Measurements from ENCODE around the gene HPCAL1. TPM values are rescaled to one million over a fixed set of nuclear protein-coding genes. Genes with fewer than 3 reads are reported as not detected.
"Not testable (repeated sequence)": the region's sequence is repeated elsewhere in the genome, so short reads cannot be mapped to it uniquely, and the experiment has no call there.

The HPCAL1 gene
- total and polyA plus RNA-seq, 4 donors, result 28.2 to 159 (median 95.0) TPM

DNA sequence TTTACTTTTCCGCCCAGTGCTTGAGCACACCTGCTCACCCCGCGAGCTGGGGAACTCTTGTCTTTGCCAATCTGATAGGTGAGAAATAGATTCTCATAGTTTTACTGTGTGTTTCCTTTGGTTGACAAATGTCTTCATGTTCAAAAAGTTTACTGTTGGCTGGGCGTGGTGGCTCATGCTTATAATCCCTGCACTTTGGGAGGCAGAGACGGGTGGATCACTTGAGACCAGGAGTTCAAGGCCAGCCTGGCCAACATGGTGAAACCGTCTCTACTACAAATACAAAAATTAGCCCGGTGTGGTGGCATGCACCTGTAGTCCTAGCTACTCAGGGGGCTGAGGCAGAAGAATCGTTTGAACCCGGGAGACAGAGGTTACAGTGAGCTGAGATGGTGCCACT lies 135.1 kb downstream of the HPCAL1 start:
- Histone ChIP-seq H3K36me3 (ENCODE audit: control insufficient read depth, insufficient read depth, low read length) (peaks cover 59% of the 10 kb centered on the region), H3K4me1 (ENCODE audit: control insufficient read depth, insufficient read depth, low read length) (peaks cover 18% of the 10 kb centered on the region), H3K9me3 (ENCODE audit: control insufficient read depth, insufficient read depth, low read length) (no peaks in the 10 kb centered on the region), H3K4me3 (ENCODE audit: low read depth, low read length) (no peak overlapping the region), H3K27me3 (ENCODE audit: control insufficient read depth, insufficient read depth, low read length) (no peaks in the 10 kb centered on the region), H3K27ac (ENCODE audit: low read depth, low read length) (no peak overlapping the region)
- 93% methylated on average over 3 of the region's 9 CpGs for WGBS (ENCODE audit: insufficient coverage)
- no peak for DNase-seq (ENCODE audit: low read depth in 4 of 6, low spot score in 6 of 6)

DNA sequence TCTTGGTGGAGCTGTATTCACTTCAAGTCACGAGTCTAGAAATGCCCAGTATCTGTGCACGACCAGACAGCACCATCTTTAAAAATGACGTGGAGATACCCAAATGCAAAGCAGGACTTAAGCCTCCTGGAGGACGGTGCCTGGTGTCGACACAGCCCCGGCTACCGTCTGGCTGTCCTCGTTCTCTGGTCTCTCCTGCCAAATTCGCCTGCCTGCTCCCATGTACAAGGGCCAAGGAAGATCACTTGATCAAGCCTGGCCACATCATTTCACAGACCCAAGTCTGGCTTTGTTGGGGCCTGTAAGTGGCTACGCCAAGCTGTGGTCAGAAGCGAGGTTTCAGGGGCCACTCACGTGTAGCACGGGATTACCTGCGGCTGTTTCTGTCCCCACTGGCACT lies 136.0 kb downstream of the HPCAL1 start:
- no peaks in the 10 kb centered on the region for H3K9me3 ChIP-seq (ENCODE audit: control insufficient read depth, insufficient read depth, low read length)
- peaks cover 67% of the 10 kb centered on the region for H3K36me3 ChIP-seq (ENCODE audit: control insufficient read depth, insufficient read depth, low read length)
- no peaks in the 10 kb centered on the region for H3K27me3 ChIP-seq (ENCODE audit: control insufficient read depth, insufficient read depth, low read length)
- H3K4me3 ChIP-seq (ENCODE audit: low read depth, low read length), result no peak overlapping the region
- no peak overlapping the region for H3K27ac ChIP-seq (ENCODE audit: low read depth, low read length)
- H3K4me1 ChIP-seq (ENCODE audit: control insufficient read depth, insufficient read depth, low read length), result peaks cover 18% of the 10 kb centered on the region
- WGBS (ENCODE audit: insufficient coverage), result 79% methylated on average over 14 of the region's 14 CpGs
- DNase-seq (ENCODE audit: low read depth in 4 of 6, low spot score in 6 of 6), result no peak

DNA sequence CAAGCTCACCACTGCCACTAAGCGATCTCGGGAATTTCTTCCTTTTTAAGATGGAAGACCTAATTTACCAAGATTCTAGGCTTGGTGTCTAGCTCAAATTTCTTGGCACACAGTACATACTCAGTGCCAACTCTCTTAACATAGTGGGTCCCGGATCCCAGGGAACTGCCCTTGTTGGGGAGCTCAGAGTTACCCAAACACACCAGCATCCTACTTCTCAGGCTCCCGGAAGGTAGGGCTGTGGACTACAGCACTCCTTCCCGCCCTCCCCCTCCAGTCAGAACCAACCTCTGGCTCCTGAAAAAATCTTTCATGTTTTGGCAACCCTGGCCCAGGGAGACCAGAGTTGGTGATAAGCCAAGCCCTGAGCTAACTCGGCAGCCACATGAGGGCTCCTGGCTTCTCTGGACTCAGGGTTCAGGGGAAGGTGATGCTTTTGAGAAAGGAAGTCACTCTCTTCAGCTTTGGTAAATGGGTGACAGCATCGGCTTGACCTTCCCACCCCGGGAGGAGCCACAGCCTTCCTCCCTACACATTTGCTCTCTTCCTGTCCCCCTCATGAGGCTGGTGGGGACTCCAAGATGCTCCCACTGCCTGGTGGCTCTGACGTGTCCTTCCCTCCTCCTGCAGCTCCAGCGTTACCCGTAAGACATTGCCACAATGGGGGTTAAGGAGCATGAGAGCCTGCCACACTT lies 136.6 kb downstream of the HPCAL1 start:
- Histone ChIP-seq H3K36me3 (ENCODE audit: control insufficient read depth, insufficient read depth, low read length) (peaks cover 73% of the 10 kb centered on the region), H3K27me3 (ENCODE audit: control insufficient read depth, insufficient read depth, low read length) (no peaks in the 10 kb centered on the region), H3K9me3 (ENCODE audit: control insufficient read depth, insufficient read depth, low read length) (no peaks in the 10 kb centered on the region), H3K27ac (ENCODE audit: low read depth, low read length) (no peak overlapping the region), H3K4me3 (ENCODE audit: low read depth, low read length) (no peak overlapping the region), H3K4me1 (ENCODE audit: control insufficient read depth, insufficient read depth, low read length) (peaks cover 17% of the 10 kb centered on the region)
- peak in 1 of 6 donors; percentile 40 for DNase-seq (ENCODE audit: low read depth in 4 of 6, low spot score in 6 of 6)
- 67% methylated on average over 9 of the region's 11 CpGs for WGBS (ENCODE audit: insufficient coverage)

DNA sequence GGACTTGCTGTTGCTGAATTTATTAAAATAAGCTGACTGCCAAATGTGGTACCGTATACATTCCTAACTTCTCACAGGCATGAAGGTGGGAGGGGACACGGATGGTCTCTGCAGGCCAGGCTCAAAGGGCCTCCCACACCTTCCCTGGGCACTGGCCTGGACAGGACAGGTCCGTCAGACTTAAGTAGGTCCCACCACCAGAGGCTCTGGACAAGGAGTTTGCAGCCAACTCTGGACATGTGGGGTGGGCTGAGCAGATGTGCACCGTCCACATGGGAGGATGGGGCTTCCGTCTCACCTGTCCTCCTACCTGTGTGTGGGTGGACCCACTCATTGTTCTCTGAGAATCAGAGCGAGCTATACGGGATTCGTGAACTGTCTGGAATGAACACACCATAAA lies 137.3 kb downstream of the HPCAL1 start:
- 93% methylated on average over 4 of the region's 8 CpGs for WGBS (ENCODE audit: insufficient coverage)
- Histone ChIP-seq H3K4me1 (ENCODE audit: control insufficient read depth, insufficient read depth, low read length) (peaks cover 10% of the 10 kb centered on the region), H3K9me3 (ENCODE audit: control insufficient read depth, insufficient read depth, low read length) (no peaks in the 10 kb centered on the region), H3K36me3 (ENCODE audit: control insufficient read depth, insufficient read depth, low read length) (peaks cover 74% of the 10 kb centered on the region), H3K27ac (ENCODE audit: low read depth, low read length) (no peak overlapping the region), H3K27me3 (ENCODE audit: control insufficient read depth, insufficient read depth, low read length) (no peaks in the 10 kb centered on the region), H3K4me3 (ENCODE audit: low read depth, low read length) (no peak overlapping the region)
- DNase-seq (ENCODE audit: low read depth in 4 of 6, low spot score in 6 of 6), result no peak

DNA sequence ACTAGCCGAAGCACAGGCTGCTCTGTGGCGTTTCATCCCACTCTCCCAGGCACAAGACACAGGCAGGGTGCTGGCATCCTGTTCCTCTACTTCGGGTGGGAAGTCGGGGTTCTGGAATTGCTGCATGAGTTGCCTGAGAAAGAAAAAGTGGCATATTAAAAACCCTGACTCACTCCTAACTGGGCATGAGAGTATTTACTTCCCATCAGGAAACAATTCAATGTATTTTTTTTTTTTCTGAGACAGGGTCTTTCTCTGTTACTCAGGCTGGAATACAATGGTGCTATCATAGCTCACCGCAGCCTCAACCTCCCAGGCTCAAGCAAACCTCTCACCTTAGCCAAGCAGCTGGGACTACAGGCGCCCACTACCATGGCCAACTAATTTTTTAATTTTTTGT lies 138.0 kb downstream of the HPCAL1 start:
- H3K4me1 ChIP-seq (ENCODE audit: control insufficient read depth, insufficient read depth, low read length), result peaks cover 9% of the 10 kb centered on the region
- H3K9me3 ChIP-seq (ENCODE audit: control insufficient read depth, insufficient read depth, low read length), result no peaks in the 10 kb centered on the region
- no peaks in the 10 kb centered on the region for H3K27me3 ChIP-seq (ENCODE audit: control insufficient read depth, insufficient read depth, low read length)
- no peak for DNase-seq (ENCODE audit: low read depth in 4 of 6, low spot score in 6 of 6)
- H3K27ac ChIP-seq (ENCODE audit: low read depth, low read length), result no peak overlapping the region
- no peak overlapping the region for H3K4me3 ChIP-seq (ENCODE audit: low read depth, low read length)
- WGBS (ENCODE audit: insufficient coverage), result 67% methylated on average over 3 of the region's 6 CpGs
- H3K36me3 ChIP-seq (ENCODE audit: control insufficient read depth, insufficient read depth, low read length), result peaks cover 69% of the 10 kb centered on the region

DNA sequence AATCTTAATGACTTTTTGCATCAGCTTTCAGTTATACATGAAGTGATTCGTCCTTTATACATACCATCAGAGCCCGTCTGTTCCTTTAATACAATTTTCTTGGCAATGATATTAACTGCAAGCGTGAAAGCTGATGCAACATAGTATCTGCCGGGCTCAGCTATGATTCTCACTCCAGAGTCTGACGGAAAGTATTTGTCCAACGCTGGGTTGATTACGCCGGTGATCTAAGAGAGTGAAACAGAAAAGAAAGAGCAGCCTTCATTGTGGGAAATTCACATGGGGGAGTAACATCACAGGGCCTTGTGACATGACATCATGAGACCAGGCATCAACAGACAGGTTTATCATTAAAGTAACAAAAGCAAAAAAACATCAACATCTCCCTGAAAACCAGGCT lies 139.2 kb downstream of the HPCAL1 start:
- H3K4me1 ChIP-seq (ENCODE audit: control insufficient read depth, insufficient read depth, low read length), result peaks cover 19% of the 10 kb centered on the region
- no peak for DNase-seq (ENCODE audit: low read depth in 4 of 6, low spot score in 6 of 6)
- H3K27me3 ChIP-seq (ENCODE audit: control insufficient read depth, insufficient read depth, low read length), result no peaks in the 10 kb centered on the region
- no peak overlapping the region for H3K4me3 ChIP-seq (ENCODE audit: low read depth, low read length)
- no peaks in the 10 kb centered on the region for H3K9me3 ChIP-seq (ENCODE audit: control insufficient read depth, insufficient read depth, low read length)
- H3K36me3 ChIP-seq (ENCODE audit: control insufficient read depth, insufficient read depth, low read length), result peaks cover 58% of the 10 kb centered on the region
- H3K27ac ChIP-seq (ENCODE audit: low read depth, low read length), result no peak overlapping the region
- 93% methylated on average over 8 of the region's 8 CpGs for WGBS (ENCODE audit: insufficient coverage)

DNA sequence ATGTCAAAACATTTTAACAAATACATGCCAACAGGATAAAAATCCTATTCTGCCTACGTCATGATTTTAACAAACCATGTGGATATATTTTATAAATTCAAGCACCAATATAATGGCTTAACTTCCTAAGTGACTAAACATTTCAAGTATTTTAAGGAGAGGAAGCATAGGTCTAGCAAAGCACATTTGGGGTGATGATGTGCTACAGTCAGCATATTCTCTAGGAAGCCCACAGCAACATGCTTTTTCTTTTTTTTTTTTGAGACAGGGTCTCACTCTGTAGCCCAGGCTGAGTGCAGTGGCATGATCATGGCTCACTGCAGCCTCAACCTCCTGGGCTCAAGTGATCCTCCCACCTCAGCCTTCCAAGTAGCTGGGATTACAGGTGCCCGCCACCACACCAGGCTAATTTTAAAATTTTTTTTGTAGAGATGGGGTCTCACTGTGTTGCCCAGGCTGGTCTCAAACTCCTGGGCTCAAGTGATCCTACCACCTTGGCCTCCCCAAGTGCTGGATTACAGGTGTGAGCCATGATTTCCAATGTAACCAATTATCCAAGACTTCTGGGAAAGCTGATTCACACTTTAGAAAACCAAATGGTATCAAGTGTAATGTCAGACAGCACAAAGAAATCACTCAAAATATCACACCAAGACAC lies 139.9 kb downstream of the HPCAL1 start:
- not testable (repeated sequence) for H3K27ac ChIP-seq (ENCODE audit: low read depth, low read length); H3K27me3 ChIP-seq (ENCODE audit: control insufficient read depth, insufficient read depth, low read length); H3K9me3 ChIP-seq (ENCODE audit: control insufficient read depth, insufficient read depth, low read length); DNase-seq (ENCODE audit: low read depth in 4 of 6, low spot score in 6 of 6); H3K4me3 ChIP-seq (ENCODE audit: low read depth, low read length)
- Histone ChIP-seq H3K4me1 (ENCODE audit: control insufficient read depth, insufficient read depth, low read length) (peaks cover 19% of the 10 kb centered on the region), H3K36me3 (ENCODE audit: control insufficient read depth, insufficient read depth, low read length) (peaks cover 57% of the 10 kb centered on the region)
- WGBS (ENCODE audit: insufficient coverage), result 100% methylated on average over 1 of the region's 2 CpGs

DNA sequence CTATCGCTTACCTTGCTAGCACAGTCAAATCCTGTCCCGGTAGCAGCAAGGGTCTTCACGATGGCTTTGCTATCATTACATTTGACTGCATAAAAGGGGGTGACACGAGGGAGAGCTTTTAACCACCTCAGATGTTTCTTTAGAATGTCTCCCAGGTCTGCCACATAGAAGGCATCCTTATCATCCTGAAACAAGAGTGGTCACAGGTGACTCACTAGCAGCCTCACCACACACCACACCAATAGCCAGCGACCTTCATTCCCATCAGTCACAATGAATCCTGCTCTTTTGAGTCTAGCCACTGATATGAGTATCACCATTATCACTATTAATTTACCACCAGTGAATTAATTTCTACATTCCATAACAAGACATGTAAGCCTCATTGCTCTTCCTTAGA lies 141.8 kb downstream of the HPCAL1 start:
- DNase-seq (ENCODE audit: low read depth in 4 of 6, low spot score in 6 of 6), result no peak
- peaks cover 46% of the 10 kb centered on the region for H3K36me3 ChIP-seq (ENCODE audit: control insufficient read depth, insufficient read depth, low read length)
- no peaks in the 10 kb centered on the region for H3K9me3 ChIP-seq (ENCODE audit: control insufficient read depth, insufficient read depth, low read length)
- no peaks in the 10 kb centered on the region for H3K27me3 ChIP-seq (ENCODE audit: control insufficient read depth, insufficient read depth, low read length)
- no peak overlapping the region for H3K27ac ChIP-seq (ENCODE audit: low read depth, low read length)
- WGBS (ENCODE audit: insufficient coverage), result 90% methylated on average over 5 of the region's 5 CpGs
- peaks cover 23% of the 10 kb centered on the region for H3K4me1 ChIP-seq (ENCODE audit: control insufficient read depth, insufficient read depth, low read length)
- H3K4me3 ChIP-seq (ENCODE audit: low read depth, low read length), result no peak overlapping the region

DNA sequence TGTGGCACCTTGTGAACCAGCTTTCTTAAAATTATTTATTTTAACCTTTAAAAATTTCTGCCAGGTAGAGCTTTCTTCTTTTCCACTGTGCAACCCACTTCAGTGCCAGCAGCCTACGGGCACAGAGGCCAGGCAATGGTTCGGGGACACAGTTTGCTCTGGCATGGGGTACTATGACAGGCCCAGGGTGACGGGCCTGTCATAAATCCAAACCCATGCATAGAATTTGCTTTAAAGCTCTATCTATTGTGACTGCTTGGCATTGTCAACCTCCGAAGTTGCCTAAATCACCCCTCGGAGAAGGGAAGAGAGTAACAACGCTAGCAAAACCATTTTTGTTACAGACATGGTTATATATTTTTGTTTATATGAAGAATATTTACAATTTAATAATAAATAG lies 143.9 kb downstream of the HPCAL1 start:
- peaks cover 26% of the 10 kb centered on the region for H3K4me1 ChIP-seq (ENCODE audit: control insufficient read depth, insufficient read depth, low read length)
- H3K9me3 ChIP-seq (ENCODE audit: control insufficient read depth, insufficient read depth, low read length), result no peaks in the 10 kb centered on the region
- H3K36me3 ChIP-seq (ENCODE audit: control insufficient read depth, insufficient read depth, low read length), result peaks cover 26% of the 10 kb centered on the region
- H3K4me3 ChIP-seq (ENCODE audit: low read depth, low read length), result peak overlapping the region; percentile 63
- H3K27ac ChIP-seq (ENCODE audit: low read depth, low read length), result no peak overlapping the region
- 27% methylated on average over 2 of the region's 6 CpGs for WGBS (ENCODE audit: insufficient coverage)
- DNase-seq (ENCODE audit: low read depth in 4 of 6, low spot score in 6 of 6), result no peak
- H3K27me3 ChIP-seq (ENCODE audit: control insufficient read depth, insufficient read depth, low read length), result no peaks in the 10 kb centered on the region

All from spinal cord (tissue), 10 donors.